ENCODE measurements around the gene GPR3.
"Not testable (repeated sequence)": the region's sequence is repeated elsewhere in the genome, so short reads cannot be mapped to it uniquely, and the experiment has no call there.

Gene GPR3

GRCh38 chr1:27383661-27384060 lies 8.8 kb upstream of the GPR3 start:
- no peak for TF ChIP-seq CTCF (IDR thresholded peaks at IDR 0.05; ENCODE audit: extremely low read depth, insufficient read depth, missing control alignments)
- no peak for DNase-seq (ENCODE audit: low spot score)
- in situ Hi-C loops (cut with MboI; ENCODE audit: low pct_unique_long_range_greater_than_20kb, low sequenced_read_pairs, unreplicated experiment) = no loop called here

DNA sequence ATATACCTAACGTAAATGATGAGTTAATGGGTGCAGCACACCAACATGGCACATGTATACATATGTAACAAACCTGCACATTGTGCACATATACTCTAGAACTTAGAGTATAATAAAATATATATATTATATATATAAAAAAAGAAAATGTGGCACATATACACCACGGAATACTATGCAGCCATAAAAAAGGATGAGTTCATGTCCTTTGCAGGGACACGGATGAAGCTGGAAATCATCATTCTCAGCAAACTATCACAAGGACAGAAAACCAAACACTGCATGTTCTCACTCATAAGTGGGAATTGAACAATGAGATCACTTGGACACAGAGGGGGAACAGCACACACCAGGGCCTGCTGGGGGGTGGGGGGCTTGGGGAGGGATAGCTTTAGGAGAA lies 7.6 kb upstream of the GPR3 start:
- DNase-seq (ENCODE audit: low spot score); in situ Hi-C loops (cut with MboI; ENCODE audit: low pct_unique_long_range_greater_than_20kb, low sequenced_read_pairs, unreplicated experiment): not testable (repeated sequence)

GRCh38 chr1:27388337-27389005 lies 4.0 kb upstream of the GPR3 start:
- peak; percentile 81 for DNase-seq (ENCODE audit: low spot score)
- in situ Hi-C loops (cut with MboI; ENCODE audit: low pct_unique_long_range_greater_than_20kb, low sequenced_read_pairs, unreplicated experiment) = no loop called here
- TF ChIP-seq CTCF (IDR thresholded peaks at IDR 0.05; ENCODE audit: extremely low read depth, insufficient read depth, missing control alignments) = peak; percentile 90

DNA sequence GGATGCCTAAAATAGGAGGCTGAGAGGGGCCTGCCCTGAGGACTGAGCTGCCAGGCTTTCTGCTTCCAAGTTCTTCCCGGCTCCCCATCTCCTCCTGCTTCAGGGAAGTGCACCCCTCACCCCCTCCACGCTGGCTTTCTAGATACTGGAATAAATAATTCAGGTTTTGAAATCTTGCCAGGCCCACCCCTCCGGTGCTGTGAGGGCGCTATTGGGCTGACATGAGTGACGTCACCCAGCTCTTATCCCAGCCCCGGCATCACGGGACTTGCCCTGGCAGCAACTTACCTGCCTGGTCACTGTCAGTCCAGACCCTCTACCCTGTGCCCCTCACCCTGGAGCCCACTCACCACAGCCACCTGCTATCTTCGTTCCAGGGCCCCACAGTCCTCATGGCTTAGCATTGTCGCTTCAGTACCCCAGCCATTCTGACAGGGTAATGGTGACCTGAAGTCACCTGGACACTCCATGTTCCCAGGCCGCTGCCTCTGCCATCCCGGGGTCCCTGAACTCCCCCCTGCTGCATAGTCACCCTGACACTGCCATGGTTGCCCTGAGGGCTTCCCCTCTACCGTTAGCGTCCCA lies 819 bp upstream of the GPR3 start:
- TF ChIP-seq CTCF (IDR thresholded peaks at IDR 0.05; ENCODE audit: extremely low read depth, insufficient read depth, missing control alignments) = no peak
- in situ Hi-C loops (cut with MboI; ENCODE audit: low pct_unique_long_range_greater_than_20kb, low sequenced_read_pairs, unreplicated experiment) = loop anchor here (5.0 kb wide), 2 partner anchors 89 to 216 kb away; no protein-coding TSS in a partner anchor
- DNase-seq (ENCODE audit: low spot score) = no peak

- in situ Hi-C loops (cut with MboI; ENCODE audit: low pct_unique_long_range_greater_than_20kb, low sequenced_read_pairs, unreplicated experiment) = loop anchor here (5.0 kb wide), 2 partner anchors 91 to 214 kb away; no protein-coding TSS in a partner anchor
- peak; percentile 32 for DNase-seq (ENCODE audit: low spot score)
- peak; percentile 29 for TF ChIP-seq CTCF (IDR thresholded peaks at IDR 0.05; ENCODE audit: extremely low read depth, insufficient read depth, missing control alignments)
These were observed 585 bp downstream of the GPR3 start for GRCh38 chr1:27392778-27393635.

- in situ Hi-C loops (cut with MboI; ENCODE audit: low pct_unique_long_range_greater_than_20kb, low sequenced_read_pairs, unreplicated experiment) = loop anchor here (5.0 kb wide), 2 partner anchors 91 to 214 kb away; no protein-coding TSS in a partner anchor
- no peak for TF ChIP-seq CTCF (IDR thresholded peaks at IDR 0.05; ENCODE audit: extremely low read depth, insufficient read depth, missing control alignments)
These were observed 1.3 kb downstream of the GPR3 start for GRCh38 chr1:27393641-27394281.

More at GRCh38 chr1:27393641-27394281, 1.3 kb downstream of the GPR3 start:
- peak; percentile 7 for DNase-seq (ENCODE audit: low spot score)

Data from GM13977 (cell line).